GM12873 (cell line): ENCODE measurements around the gene MICU1.

Source experiments
- CTCF ChIP-seq: IDR thresholded peaks from 2 replicates; pipeline ENCODE4 v1.5.1; 2012; ENCODE audit warnings: low read depth, mild to moderate bottlenecking, moderate library complexity, low read length, control low read depth; ENCODE audit not compliant: insufficient read depth; ENCODE audit errors: missing control alignments

Gene MICU1

DNA sequence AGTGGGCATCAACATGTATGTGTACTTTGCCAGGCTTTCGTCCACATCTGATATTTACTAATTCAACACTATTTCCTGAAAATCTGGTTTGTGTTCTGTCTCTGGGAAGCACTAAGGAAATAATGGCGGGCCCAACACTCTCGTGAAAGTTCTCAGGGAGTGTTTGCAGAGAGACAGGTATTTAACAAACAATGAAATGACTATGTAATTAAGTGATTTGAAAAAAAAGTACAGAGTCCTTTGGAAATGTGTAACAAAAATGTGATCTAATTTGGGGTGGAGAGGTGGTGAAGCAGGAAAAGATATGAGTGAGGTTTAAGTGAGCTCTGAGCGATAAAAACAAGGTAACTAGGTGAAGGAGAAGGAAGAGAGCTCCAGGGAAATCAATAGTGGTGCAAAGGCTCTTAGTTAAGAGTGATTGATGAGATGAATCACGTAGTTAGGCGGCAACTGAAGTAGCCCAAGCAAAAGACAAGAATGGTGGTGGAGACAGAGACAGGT lies 175.9 kb downstream of the MICU1 start:
- TF ChIP-seq CTCF: no peak

DNA sequence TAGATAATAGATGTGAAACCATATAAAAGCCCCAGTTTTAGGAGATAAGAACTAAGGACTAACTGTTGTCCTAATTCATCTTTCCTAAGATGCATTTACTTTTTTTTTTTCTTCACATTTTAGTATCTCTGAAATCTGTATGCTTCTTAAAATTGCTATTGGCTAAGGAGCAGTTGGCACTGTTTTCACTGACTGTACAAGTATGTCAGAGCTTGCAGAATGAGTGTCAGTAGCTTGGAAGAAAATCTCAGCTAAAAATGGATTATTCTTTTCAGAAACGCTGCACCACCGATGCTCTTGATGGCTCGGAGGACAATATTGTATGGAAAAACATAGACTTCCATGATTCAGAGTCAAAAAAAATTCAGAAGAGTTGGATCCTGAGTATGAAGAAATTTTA lies 180.0 kb downstream of the MICU1 start:
- TF ChIP-seq CTCF: no peak

DNA sequence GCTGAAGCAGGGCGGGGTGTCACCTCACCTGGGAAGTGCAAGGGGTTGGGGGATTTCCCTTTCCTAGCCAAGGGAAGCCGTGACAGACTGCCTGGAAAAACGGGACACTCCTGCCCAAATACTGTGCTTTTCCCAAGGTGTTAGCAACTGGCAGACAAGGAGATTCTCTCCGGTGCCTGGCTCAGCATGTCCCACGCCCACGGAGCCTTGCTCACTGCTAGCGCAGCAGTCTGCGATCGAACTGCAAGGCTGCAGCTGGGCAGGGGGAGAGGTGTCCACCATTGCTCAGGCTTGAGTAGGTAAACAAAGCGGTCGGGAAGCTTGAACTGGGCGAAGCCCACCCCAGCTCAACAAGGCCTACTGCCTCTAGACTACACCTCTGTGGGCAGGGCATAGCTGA lies 190.3 kb downstream of the MICU1 start:
- TF ChIP-seq CTCF: no peak

GRCh38 chr10:72429931-72430330 lies 195.9 kb downstream of the MICU1 start:
- TF ChIP-seq CTCF: no peak

GRCh38 chr10:72426986-72427385 lies 198.9 kb downstream of the MICU1 start:
- no peak for TF ChIP-seq CTCF

- no peak for TF ChIP-seq CTCF
These were observed 200.7 kb downstream of the MICU1 start for GRCh38 chr10:72425133-72425532.

- TF ChIP-seq CTCF: no peak
These were observed 201.3 kb downstream of the MICU1 start for GRCh38 chr10:72424561-72424960.

DNA sequence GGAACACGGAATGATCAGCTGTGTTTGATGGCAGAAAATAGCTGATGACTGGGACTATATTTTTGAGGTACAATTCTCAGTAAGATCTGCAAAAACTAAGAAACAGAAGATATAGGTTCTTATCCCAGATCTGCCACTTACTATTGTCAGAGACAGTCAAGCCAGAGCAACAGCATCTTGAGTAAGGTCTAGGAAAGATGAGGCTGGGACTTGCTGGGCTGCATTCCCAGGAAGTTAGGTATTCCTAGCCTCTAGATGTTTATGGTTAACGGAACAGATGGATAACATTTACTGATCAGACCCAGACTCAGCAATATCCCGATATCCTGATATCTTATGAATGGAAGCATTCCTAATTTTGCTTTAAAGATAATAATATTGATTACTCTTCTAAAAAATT lies 202.5 kb downstream of the MICU1 start:
- TF ChIP-seq CTCF: no peak
